Activated CD4-positive, alpha-beta T cell treated with anti-CD3 and anti-CD28 coated beads, Interleukin-2, amount 50 U/mL, for 4 hours (primary cell): ENCODE data around the gene CYB5A.

Experiments used
- DNase-seq, 2 experiments: peaks; one replicate each; pipeline ENCODE4 v3.0.0-alpha.2; 2020

CYB5A gene

GRCh38 chr18:74275736-74276135, 16.0 kb downstream of the CYB5A start:
- no peak for DNase-seq

GRCh38 chr18:74274700-74275099, 17.1 kb downstream of the CYB5A start:
- DNase-seq = no peak

- no peak for DNase-seq
These were observed 18.4 kb downstream of the CYB5A start for GRCh38 chr18:74273394-74273793.

GRCh38 chr18:74271635-74272034, 20.1 kb downstream of the CYB5A start:
- no peak for DNase-seq

GRCh38 chr18:74268933-74269620, 22.7 kb downstream of the CYB5A start:
- DNase-seq = no peak

- DNase-seq = no peak
These were observed 23.6 kb downstream of the CYB5A start for GRCh38 chr18:74268175-74268574.

GRCh38 chr18:74266161-74266560, 25.6 kb downstream of the CYB5A start:
- no peak for DNase-seq

GRCh38 chr18:74265546-74266098, 26.1 kb downstream of the CYB5A start:
- no peak for DNase-seq

- DNase-seq = no peak
These were observed 27.3 kb downstream of the CYB5A start for GRCh38 chr18:74264303-74265020.

GRCh38 chr18:74261053-74261713, 30.6 kb downstream of the CYB5A start:
- DNase-seq = no peak

GRCh38 chr18:74259347-74259746, 32.4 kb downstream of the CYB5A start:
- no peak for DNase-seq

GRCh38 chr18:74257083-74257482, 34.7 kb downstream of the CYB5A start:
- DNase-seq = no peak

- no peak for DNase-seq
These were observed 35.6 kb downstream of the CYB5A start for GRCh38 chr18:74256190-74256589.

GRCh38 chr18:74255131-74255616, 36.6 kb downstream of the CYB5A start:
- no peak for DNase-seq

- no peak for DNase-seq
These were observed 39.7 kb downstream of the CYB5A start for GRCh38 chr18:74252039-74252395.

GRCh38 chr18:74251297-74252038, 40.3 kb downstream of the CYB5A start:
- no peak for DNase-seq

- no peak for DNase-seq
These were observed 41.6 kb downstream of the CYB5A start for GRCh38 chr18:74250131-74250530.

- DNase-seq = no peak
These were observed 42.4 kb downstream of the CYB5A start for GRCh38 chr18:74249181-74249968.

- DNase-seq = no peak
These were observed 43.2 kb downstream of the CYB5A start for GRCh38 chr18:74248595-74248994.

GRCh38 chr18:74248189-74248588, 43.6 kb downstream of the CYB5A start:
- DNase-seq = no peak

GRCh38 chr18:74244554-74244953, 47.2 kb downstream of the CYB5A start:
- no peak for DNase-seq

- no peak for DNase-seq
These were observed 48.6 kb downstream of the CYB5A start for GRCh38 chr18:74243127-74243526.
